Activated CD8-positive, alpha-beta memory T cell treated with anti-CD3 and anti-CD28 coated beads for 48 hours (primary cell): Measurements from ENCODE around the gene FOXO3.
"Not testable (repeated sequence)": the region's sequence is repeated elsewhere in the genome, so short reads cannot be mapped to it uniquely, and the experiment has no call there.

Experiments used
- DNase-seq, 3 experiments: peaks; one replicate each; pipeline ENCODE4 v3.0.0-alpha.2; 2020; ENCODE audit warnings: low read depth in 2 of 3, low spot score in 2 of 3

The FOXO3 gene

GRCh38 chr6:108555399-108556052 lies 5.2 kb upstream of the FOXO3 start:
- DNase-seq = no peak

- no peak for DNase-seq
Measured at GRCh38 chr6:108556250-108556649, 4.5 kb upstream of the FOXO3 start.

GRCh38 chr6:108556866-108557493 lies 3.7 kb upstream of the FOXO3 start:
- DNase-seq = no peak

GRCh38 chr6:108557494-108558371 lies 3.0 kb upstream of the FOXO3 start:
- peak; percentile 32 to 45 (median 33) for DNase-seq

GRCh38 chr6:108558372-108559096 lies 2.2 kb upstream of the FOXO3 start:
- DNase-seq = peak; percentile 66 to 86 (median 70)

GRCh38 chr6:108559097-108559883 lies 1.4 kb upstream of the FOXO3 start:
- DNase-seq = peak; percentile 44 to 61 (median 50)

GRCh38 chr6:108559884-108560462 lies 744 bp upstream of the FOXO3 start:
- DNase-seq = no peak

GRCh38 chr6:108561309-108561647 lies 561 bp downstream of the FOXO3 start:
- not testable (repeated sequence) for DNase-seq

GRCh38 chr6:108561742-108562502 lies 1.2 kb downstream of the FOXO3 start:
- DNase-seq = no peak

- no peak for DNase-seq
Measured at GRCh38 chr6:108562503-108562993, 1.8 kb downstream of the FOXO3 start.

- no peak for DNase-seq
Measured at GRCh38 chr6:108563292-108563691, 2.6 kb downstream of the FOXO3 start.

- DNase-seq = no peak
Measured at GRCh38 chr6:108564178-108564577, 3.5 kb downstream of the FOXO3 start.

- DNase-seq = no peak
Measured at GRCh38 chr6:108565091-108565766, 4.5 kb downstream of the FOXO3 start.

- DNase-seq = no peak
Measured at GRCh38 chr6:108565893-108566292, 5.2 kb downstream of the FOXO3 start.

- DNase-seq = no peak
Measured at GRCh38 chr6:108566406-108566805, 5.7 kb downstream of the FOXO3 start.

GRCh38 chr6:108568101-108568500 lies 7.4 kb downstream of the FOXO3 start:
- DNase-seq = no peak

GRCh38 chr6:108568551-108569305 lies 8.0 kb downstream of the FOXO3 start:
- no peak for DNase-seq

GRCh38 chr6:108570517-108570916 lies 9.8 kb downstream of the FOXO3 start:
- DNase-seq = no peak
